Stomach (tissue), 9 donors: ENCODE results near the gene NEMF. TPM values are rescaled to one million over a fixed set of nuclear protein-coding genes. Genes with fewer than 3 reads are reported as not detected.
"Not testable (repeated sequence)": the region's sequence is repeated elsewhere in the genome, so short reads cannot be mapped to it uniquely, and the experiment has no call there.

Source experiments
- DNase-seq, 2 donors: peaks; one replicate each; pipeline versions ENCODE4 v3.0.0 to v3.0.0-alpha.2; 2013 to 2019
- H3K27ac ChIP-seq, 5 donors: fragments of 200-600 bp in 4 of 5; sonication (generic) in 4 of 5; one replicate each; pipeline ENCODE4 v1.5.1; 2013 to 2019; ENCODE audit warnings: mild to moderate bottlenecking in 1 of 5, moderate library complexity in 1 of 5
- H3K27me3 ChIP-seq, 3 donors: fragments of 200-600 bp; sonication (generic); one replicate each; pipeline ENCODE4 v1.5.1; 2017 to 2019; ENCODE audit warnings: mixed run types in 1 of 3
- H3K36me3 ChIP-seq, 4 donors: fragments of 200-600 bp; sonication (generic); 1 replicate in 3 of 4; 2 replicates in 1 of 4; pipeline ENCODE4 v1.5.1; 2016 to 2019
- H3K4me1 ChIP-seq, 4 donors: fragments of 200-600 bp; sonication (generic); one replicate each; pipeline ENCODE4 v1.5.1; 2016 to 2019
- H3K4me3 ChIP-seq, 4 donors: fragments of 200-600 bp; sonication (generic) in 3 of 4; one replicate each; pipeline ENCODE4 v1.5.1; 2016 to 2019; ENCODE audit warnings: mild to moderate bottlenecking in 1 of 4
- H3K9me3 ChIP-seq, 4 donors: fragments of 200-600 bp; sonication (generic); one replicate each; pipeline ENCODE4 v1.5.1; 2016 to 2019
- CTCF ChIP-seq, 7 experiments: fragments of 450-650 bp in 4 of 7; fragments of 200-600 bp in 3 of 7; sonication (generic) in 3 of 7; IDR thresholded peaks; one replicate each; pipeline ENCODE4 v1.5.1; 2016 to 2019; ENCODE audit warnings: antibody characterized with exemption in 7 of 7, control low read depth in 2 of 7, mild to moderate bottlenecking in 1 of 7
- EP300 ChIP-seq: sonication (generic); formaldehyde crosslinking; IDR thresholded peaks from one replicate; pipeline ENCODE4 v1.6.1; 2017; ENCODE audit warnings: antibody characterized with exemption
- POLR2A ChIP-seq, 4 donors: fragments of 450-650 bp; IDR thresholded peaks; one replicate each; pipeline ENCODE4 v1.6.1; 2016; ENCODE audit warnings: antibody characterized with exemption in 4 of 4, control low read depth in 2 of 4, mild to moderate bottlenecking in 1 of 4, moderate library complexity in 1 of 4
- POLR2AphosphoS5 ChIP-seq, 3 donors: sonication (generic); formaldehyde crosslinking; IDR thresholded peaks; one replicate each; pipeline ENCODE4 v1.6.1; 2016; ENCODE audit warnings: antibody characterized with exemption in 3 of 3
- WGBS, 5 donors: extraction: QIAGEN DNeasy Blood & Tissue Kit in 3 of 5; methylation state at CpG; one replicate each; pipeline versions ENCODE4 v1.1.5 to v1.1.7; 2013 to 2018; 5-methylcytosine and 5-hydroxymethylcytosine counted together
- intact Hi-C: fragments of 100-400 bp; cut with DNase I; formaldehyde crosslinking; loops from one replicate; pipeline ENCODE4 v1.15.1; 2023; ENCODE audit warnings: low total_unique reads
- polyA plus RNA-seq, 3 donors: library from polyadenylated mRNA; stranded (reverse); fragments of 200-250 nt; gene quantifications; one replicate each; pipeline ENCODE4 v1.2.3, GENCODE V29; 2013
- total RNA-seq, 5 donors: library from RNA; depleted of rRNA; stranded (reverse); fragments of >200 nt; gene quantifications; one replicate each; pipeline versions ENCODE4 v1.1.0 to v1.2.3, GENCODE V29; 2014 to 2016
- donor health status: healthy with polysubstance abuse.
- donor health status: Bipolar disorder and iron deficiency.
- donor health status: healthy.

Gene NEMF
- total and polyA plus RNA-seq, 8 donors = 14.8 to 478 (median 68.0) TPM

- no peaks in the 10 kb centered on the region for H3K4me1 ChIP-seq
- intact Hi-C loops = no loop called here
- H3K9me3 ChIP-seq = no peaks in the 10 kb centered on the region
- H3K27ac ChIP-seq = no peak overlapping the region
- no peak overlapping the region for H3K4me3 ChIP-seq
- WGBS, 5 donors = 55 to 76% (median 72%) methylated on average over 3 of the region's 3 CpGs
- no peak for TF ChIP-seq POLR2A (IDR thresholded peaks at IDR 0.05)
- no peak for TF ChIP-seq POLR2AphosphoS5 (IDR thresholded peaks at IDR 0.05)
- no peak for TF ChIP-seq EP300
- TF ChIP-seq CTCF (IDR thresholded peaks at IDR 0.05) = no peak
- peaks cover 0 to 15% (median 8%) of the 10 kb centered on the region in 4 donors for H3K36me3 ChIP-seq
- H3K27me3 ChIP-seq = no peaks in the 10 kb centered on the region
- no peak for DNase-seq
Measured at GRCh38 chr14:49755378-49755777, 97.2 kb downstream of the NEMF start.

GRCh38 chr14:49754570-49755097 lies 98.0 kb downstream of the NEMF start:
- no peak overlapping the region for H3K4me3 ChIP-seq
- no peaks in the 10 kb centered on the region for H3K4me1 ChIP-seq
- no peak overlapping the region for H3K27ac ChIP-seq
- no peak for TF ChIP-seq POLR2A (IDR thresholded peaks at IDR 0.05)
- TF ChIP-seq CTCF (IDR thresholded peaks at IDR 0.05) = no peak
- no peak for TF ChIP-seq POLR2AphosphoS5 (IDR thresholded peaks at IDR 0.05)
- TF ChIP-seq EP300 = no peak
- no peak for DNase-seq
- H3K9me3 ChIP-seq = no peaks in the 10 kb centered on the region
- intact Hi-C loops = no loop called here
- 69 to 82% (median 78%) methylated on average over 5 of the region's 5 CpGs for WGBS, 5 donors
- peaks cover 0 to 21% (median 11%) of the 10 kb centered on the region in 4 donors for H3K36me3 ChIP-seq
- no peaks in the 10 kb centered on the region for H3K27me3 ChIP-seq

GRCh38 chr14:49746476-49746875 lies 106.1 kb downstream of the NEMF start:
- H3K27ac ChIP-seq, H3K4me3 ChIP-seq, H3K4me1 ChIP-seq, intact Hi-C loops, H3K9me3 ChIP-seq, DNase-seq, H3K27me3 ChIP-seq: not testable (repeated sequence)
- peaks cover 0 to 79% (median 55%) of the 10 kb centered on the region in 4 donors for H3K36me3 ChIP-seq

GRCh38 chr14:49745191-49745590 lies 107.4 kb downstream of the NEMF start:
- Histone ChIP-seq H3K4me1 (no peaks in the 10 kb centered on the region), H3K27ac (no peak overlapping the region), H3K4me3 (no peak overlapping the region), H3K9me3 (no peaks in the 10 kb centered on the region), H3K36me3 (peaks cover 0 to 90% (median 66%) of the 10 kb centered on the region in 4 donors), H3K27me3 (no peaks in the 10 kb centered on the region)
- intact Hi-C loops = no loop called here
- WGBS, 5 donors = 79 to 95% (median 88%) methylated on average over 1 of the region's 1 CpG
- TF ChIP-seq CTCF (IDR thresholded peaks at IDR 0.05) (no peak), POLR2A (IDR thresholded peaks at IDR 0.05) (no peak), EP300 (no peak), POLR2AphosphoS5 (IDR thresholded peaks at IDR 0.05) (no peak)
- DNase-seq = no peak

GRCh38 chr14:49735669-49736068 lies 116.9 kb downstream of the NEMF start:
- H3K9me3 ChIP-seq, DNase-seq, H3K4me1 ChIP-seq, intact Hi-C loops, H3K27ac ChIP-seq, H3K27me3 ChIP-seq, H3K4me3 ChIP-seq: not testable (repeated sequence)
- WGBS, 5 donors = 84 to 99% (median 96%) methylated on average over 4 of the region's 4 CpGs
- peaks cover 0 to 68% (median 46%) of the 10 kb centered on the region in 4 donors for H3K36me3 ChIP-seq
